Lung (tissue), 12 donors: ENCODE measurements around the gene NOP10. TPM values are rescaled to one million over a fixed set of nuclear protein-coding genes. Genes with fewer than 3 reads are reported as not detected.

Experiments used
- ATAC-seq: fragments of 200-7000 bp; cut with Tn5 transposase; one replicate; pipeline ENCODE4 v1.9.1; 2020; ENCODE audit warnings: moderate number of reproducible peaks; ENCODE audit not compliant: insufficient read depth, low FRiP score
- DNase-seq, 3 donors: peaks; one replicate each; pipeline ENCODE4 v3.0.0-alpha.2; 2013 to 2017
- H3K27ac ChIP-seq, 2 donors: one replicate each; pipeline ENCODE4 v1.5.1; 2013; ENCODE audit warnings: mild to moderate bottlenecking in 2 of 2, moderate library complexity in 2 of 2, control low read depth in 1 of 2, inconsistent platforms in 1 of 2, low read depth in 1 of 2, low read length in 1 of 2
- H3K27me3 ChIP-seq, 3 donors: one replicate each; pipeline ENCODE4 v1.5.1; 2013; ENCODE audit warnings: low read length in 2 of 3; ENCODE audit not compliant: control insufficient read depth in 3 of 3, insufficient read depth in 3 of 3
- H3K36me3 ChIP-seq, 4 donors: one replicate each; pipeline ENCODE4 v1.5.1; 2013; ENCODE audit warnings: low read length in 4 of 4, mild to moderate bottlenecking in 1 of 4, moderate library complexity in 1 of 4; ENCODE audit not compliant: control insufficient read depth in 4 of 4, insufficient read depth in 4 of 4
- H3K4me1 ChIP-seq, 5 donors: one replicate each; pipeline ENCODE4 v1.5.1; 2013; ENCODE audit warnings: low read length in 5 of 5, mild to moderate bottlenecking in 2 of 5, moderate library complexity in 1 of 5; ENCODE audit not compliant: control insufficient read depth in 5 of 5, insufficient read depth in 5 of 5
- H3K4me3 ChIP-seq: one replicate; pipeline ENCODE4 v1.5.1; 2013; ENCODE audit warnings: mild to moderate bottlenecking, control low read depth, moderate library complexity
- H3K9ac ChIP-seq, 2 donors: one replicate each; pipeline ENCODE4 v1.5.1; 2013; ENCODE audit warnings: low read length in 2 of 2, control low read depth in 1 of 2; ENCODE audit not compliant: insufficient read depth in 1 of 2
- H3K9me3 ChIP-seq, 4 donors: one replicate each; pipeline ENCODE4 v1.5.1; 2013; ENCODE audit warnings: low read length in 3 of 4, mild to moderate bottlenecking in 1 of 4, moderate library complexity in 1 of 4; ENCODE audit not compliant: control insufficient read depth in 4 of 4, insufficient read depth in 3 of 4
- WGBS, 2 donors: extraction: QIAGEN DNeasy Blood & Tissue Kit; methylation state at CpG; one replicate each; pipeline ENCODE4 v1.1.7; 2013; 5-methylcytosine and 5-hydroxymethylcytosine counted together
- polyA plus RNA-seq, 2 donors: library from polyadenylated mRNA; stranded (reverse); fragments of 200-250 nt; gene quantifications; one replicate each; pipeline ENCODE4 v1.2.1, GENCODE V29; 2013
- total RNA-seq, 2 donors: library from RNA; depleted of rRNA in 1 of 2; stranded (reverse); fragments of >200 nt in 1 of 2; gene quantifications; one replicate each; pipeline ENCODE4 v1.2.1, GENCODE V29; 2014 to 2021
- TF ChIP-seq, protein P1 (sequence below): IDR thresholded peaks from 2 replicates; pipeline ENCODE4 v1.5.1; 2012; ENCODE audit warnings: mild to moderate bottlenecking; ENCODE audit errors: control extremely low read depth, extremely low read depth
- donor health status: control.
- donor health status: control.
- donor health status: Bipolar disorder and iron deficiency.
- donor health status: healthy.
- donor health status: DM: yes; HTN: yes; CAD: no.

NOP10 gene
- total and polyA plus RNA-seq, 4 donors: 103 to 509 (median 233) TPM

DNA sequence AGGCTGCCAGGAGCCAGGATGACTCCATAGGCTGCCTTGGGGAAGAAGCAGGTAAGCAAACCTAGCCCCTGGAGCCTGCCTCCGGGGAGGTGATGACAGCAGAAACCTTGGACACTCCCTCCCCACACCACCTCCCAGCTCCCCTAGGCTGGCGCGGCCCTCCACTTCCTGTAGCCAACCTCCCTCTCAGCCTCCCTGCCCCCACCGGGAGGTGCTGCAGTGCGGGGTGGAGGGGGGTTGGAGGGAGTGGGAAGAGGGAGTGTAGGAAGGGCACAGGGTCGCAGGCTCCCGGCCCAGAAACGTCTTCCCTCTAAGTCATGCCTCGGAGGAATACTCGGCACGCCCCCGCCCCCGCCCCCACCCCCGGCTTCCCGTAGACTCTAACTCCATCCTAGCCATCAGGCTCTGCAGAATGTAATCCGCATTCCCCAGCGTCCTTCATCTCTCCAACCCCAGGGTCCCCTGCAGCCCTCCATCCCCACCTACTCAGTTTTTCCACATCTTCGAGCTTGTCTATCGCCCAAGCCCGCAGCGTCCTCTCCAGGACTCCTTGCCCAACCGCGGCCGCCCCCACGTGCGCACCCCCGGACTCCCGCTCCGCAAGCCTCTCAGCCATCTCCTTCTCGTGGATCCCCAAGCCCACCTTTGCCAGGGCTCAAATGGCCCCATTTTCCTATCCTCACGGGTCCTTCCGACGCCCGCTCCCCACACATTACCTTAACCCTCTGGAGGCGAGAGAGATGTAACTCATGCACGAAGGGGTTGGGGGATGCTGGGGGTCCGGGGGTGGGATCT lies 23.5 kb upstream of the NOP10 start:
- peak overlapping the region; percentile 79 for H3K4me3 ChIP-seq
- TF ChIP-seq, protein P1, sequence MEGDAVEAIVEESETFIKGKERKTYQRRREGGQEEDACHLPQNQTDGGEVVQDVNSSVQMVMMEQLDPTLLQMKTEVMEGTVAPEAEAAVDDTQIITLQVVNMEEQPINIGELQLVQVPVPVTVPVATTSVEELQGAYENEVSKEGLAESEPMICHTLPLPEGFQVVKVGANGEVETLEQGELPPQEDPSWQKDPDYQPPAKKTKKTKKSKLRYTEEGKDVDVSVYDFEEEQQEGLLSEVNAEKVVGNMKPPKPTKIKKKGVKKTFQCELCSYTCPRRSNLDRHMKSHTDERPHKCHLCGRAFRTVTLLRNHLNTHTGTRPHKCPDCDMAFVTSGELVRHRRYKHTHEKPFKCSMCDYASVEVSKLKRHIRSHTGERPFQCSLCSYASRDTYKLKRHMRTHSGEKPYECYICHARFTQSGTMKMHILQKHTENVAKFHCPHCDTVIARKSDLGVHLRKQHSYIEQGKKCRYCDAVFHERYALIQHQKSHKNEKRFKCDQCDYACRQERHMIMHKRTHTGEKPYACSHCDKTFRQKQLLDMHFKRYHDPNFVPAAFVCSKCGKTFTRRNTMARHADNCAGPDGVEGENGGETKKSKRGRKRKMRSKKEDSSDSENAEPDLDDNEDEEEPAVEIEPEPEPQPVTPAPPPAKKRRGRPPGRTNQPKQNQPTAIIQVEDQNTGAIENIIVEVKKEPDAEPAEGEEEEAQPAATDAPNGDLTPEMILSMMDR: no peak
- H3K36me3 ChIP-seq: peaks cover 0 to 2% (median 0%) of the 10 kb centered on the region in 4 donors
- H3K9ac ChIP-seq: no peak overlapping the region
- DNase-seq (peak; percentile 66 to 82 (median 73)), ATAC-seq (peak; percentile 30)
- H3K27me3 ChIP-seq: no peaks in the 10 kb centered on the region
- no peaks in the 10 kb centered on the region for H3K9me3 ChIP-seq
- H3K4me1 ChIP-seq: peaks cover 0 to 15% (median 7%) of the 10 kb centered on the region in 5 donors
- WGBS, 2 donors: 1% methylated on average over 37 of the region's 37 CpGs
- peak overlapping the region; percentile 32 to 66 for H3K27ac ChIP-seq

DNA sequence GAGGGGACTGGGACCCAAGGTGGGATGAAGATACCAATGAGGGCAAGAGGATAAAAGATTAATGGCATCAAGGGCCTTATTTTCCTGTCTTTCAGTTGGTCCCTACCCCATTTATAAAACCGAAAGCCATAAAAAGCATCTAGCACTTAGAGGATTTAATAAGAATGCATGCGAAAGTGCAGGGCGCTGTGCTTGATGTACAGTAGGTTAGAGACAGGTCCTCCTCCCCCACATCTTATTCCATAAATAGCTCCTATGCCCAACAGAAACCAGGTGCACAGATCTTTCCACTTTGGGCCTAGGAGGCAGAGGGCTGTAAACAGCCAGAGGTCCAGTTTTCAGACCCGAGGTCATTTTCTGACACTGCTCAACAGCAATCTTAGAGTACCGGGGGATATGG lies 22.9 kb upstream of the NOP10 start:
- 41 to 51% methylated on average over 5 of the region's 5 CpGs for WGBS, 2 donors
- Histone ChIP-seq H3K36me3 (peaks cover 0 to 4% (median 0%) of the 10 kb centered on the region in 4 donors), H3K9me3 (no peaks in the 10 kb centered on the region), H3K27me3 (no peaks in the 10 kb centered on the region), H3K4me3 (peak overlapping the region; percentile 79), H3K27ac (peak overlapping the region; percentile 32 to 66), H3K9ac (no peak overlapping the region), H3K4me1 (peaks cover 0 to 15% (median 7%) of the 10 kb centered on the region in 5 donors)
- DNase-seq (peak in 1 of 3 donors; percentile 17), ATAC-seq (no peak)
- TF ChIP-seq, protein P1: no peak

DNA sequence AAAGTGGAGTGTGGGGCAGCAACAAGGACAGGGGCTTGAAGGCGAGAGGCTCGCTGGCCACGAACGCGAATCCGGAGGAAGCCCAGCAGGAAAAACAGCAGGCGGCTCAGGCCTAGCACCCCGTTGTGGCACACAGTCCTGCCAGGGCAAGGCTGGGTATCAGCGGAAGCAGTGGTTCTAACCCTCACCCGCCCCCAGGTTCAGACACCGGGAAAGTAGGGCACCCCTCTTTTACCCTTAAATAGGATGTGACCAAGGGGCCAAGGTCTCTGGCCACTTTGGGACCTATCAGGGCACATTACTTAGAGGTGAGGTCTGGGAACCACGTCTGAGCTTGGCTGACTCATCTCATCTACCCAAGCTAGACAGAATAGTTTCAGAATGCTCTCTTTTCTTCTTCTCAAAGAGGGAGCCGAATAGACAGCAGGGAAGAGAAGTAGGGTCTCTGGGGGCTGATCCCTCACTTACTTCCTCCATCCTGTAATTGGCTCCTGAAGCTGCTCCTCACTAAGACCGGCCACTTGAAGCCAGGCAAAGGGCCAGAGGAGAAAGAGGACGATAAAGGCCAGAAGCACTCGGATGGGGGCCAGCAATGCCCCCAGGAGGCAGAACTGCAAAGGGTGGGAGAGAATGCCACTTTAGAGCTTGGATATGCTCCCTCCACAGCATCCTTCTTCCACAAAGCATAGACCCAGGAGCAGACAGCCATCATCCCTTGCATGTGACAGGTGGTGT lies 22.3 kb upstream of the NOP10 start:
- TF ChIP-seq, protein P1: no peak
- Histone ChIP-seq H3K27ac (peak overlapping the region in 1 of 2 donors; percentile 66), H3K27me3 (no peaks in the 10 kb centered on the region), H3K9me3 (no peaks in the 10 kb centered on the region), H3K36me3 (peaks cover 0 to 4% (median 2%) of the 10 kb centered on the region in 4 donors), H3K9ac (no peak overlapping the region), H3K4me3 (no peak overlapping the region), H3K4me1 (peaks cover 0 to 15% (median 7%) of the 10 kb centered on the region in 5 donors)
- no peak for ATAC-seq
- 83% methylated on average over 16 of the region's 16 CpGs for WGBS, 2 donors
- DNase-seq: peak in 1 of 3 donors; percentile 22
